B cell (primary cell): ENCODE data around the gene TMEM108. TPM values are rescaled to one million over a fixed set of nuclear protein-coding genes. Genes with fewer than 3 reads are reported as not detected.

Experiments
- ATAC-seq: fragments of 200-7000 bp; cut with Tn5 transposase; one replicate; pipeline ENCODE4 v1.10.0; 2021; ENCODE audit warnings: low read depth, mild to moderate bottlenecking, moderate number of reproducible peaks, moderate library complexity
- CTCF ChIA-PET: fragments of 350-600 bp; sonication (Branson Sonifier 250); formaldehyde crosslinking; loops from one replicate; lab custom pipeline; 2021; ENCODE audit warnings: antibody characterized with exemption, inconsistent platforms; lab: Charles Lee
- POLR2A ChIA-PET: fragments of 350-600 bp; sonication (Branson Sonifier 250); formaldehyde crosslinking; loops from one replicate; lab custom pipeline; 2021; ENCODE audit warnings: antibody characterized with exemption; lab: Charles Lee
- DNase-seq: peaks from one replicate; pipeline ENCODE4 v3.0.0; 2013
- H2AFZ ChIP-seq: 2 replicates; pipeline ENCODE4 v1.6.1; 2012; ENCODE audit warnings: mild to moderate bottlenecking, low read depth, low read length; ENCODE audit not compliant: insufficient read depth, poor library complexity, severe bottlenecking
- H3K27ac ChIP-seq, 2 donors: 1 replicate in 1 of 2; 2 replicates in 1 of 2; pipeline ENCODE4 v1.5.1; 2012 to 2013; ENCODE audit warnings: low read length in 2 of 2, mild to moderate bottlenecking in 2 of 2, moderate library complexity in 1 of 2
- H3K27me3 ChIP-seq, 4 experiments: fragments of 200-600 bp in 1 of 4; sonication (generic) in 1 of 4; replicated peaks in 1 of 4; 1 replicate in 2 of 4; 2 replicates in 2 of 4; pipeline versions ENCODE4 v1.6.1 to v1.7.0; 2013 to 2016; ENCODE audit warnings: low read length in 3 of 4, mild to moderate bottlenecking in 2 of 4, mixed read lengths in 1 of 4, moderate library complexity in 1 of 4; ENCODE audit not compliant: insufficient read depth in 4 of 4, control insufficient read depth in 3 of 4; ENCODE audit errors: control extremely low read depth in 1 of 4
- H3K36me3 ChIP-seq, 2 experiments: replicated peaks in 1 of 2; 1 replicate in 1 of 2; 2 replicates in 1 of 2; pipeline versions ENCODE4 v1.6.1 to v1.7.1; 2013; ENCODE audit warnings: low read length in 1 of 2; ENCODE audit not compliant: insufficient read depth in 2 of 2, control insufficient read depth in 1 of 2; ENCODE audit errors: control extremely low read depth in 1 of 2, extremely low read depth in 1 of 2
- H3K4me1 ChIP-seq, 2 donors: fragments of 200-600 bp in 1 of 2; sonication (generic) in 1 of 2; 1 replicate in 1 of 2; 2 replicates in 1 of 2; pipeline versions ENCODE4 v1.5.1 to v1.6.1; 2013 to 2017; ENCODE audit warnings: low read length in 2 of 2; ENCODE audit not compliant: control insufficient read depth in 2 of 2, insufficient read depth in 2 of 2
- H3K4me2 ChIP-seq: replicated peaks from 2 replicates; pipeline ENCODE3; 2012; ENCODE audit warnings: mild to moderate bottlenecking, low read depth, low read length; ENCODE audit not compliant: poor library complexity, severe bottlenecking
- H3K4me3 ChIP-seq, 5 experiments: fragments of 200-600 bp in 1 of 5; sonication (generic) in 1 of 5; 1 replicate in 3 of 5; 2 replicates in 2 of 5; pipeline versions ENCODE4 v1.5.1 to v1.7.0; 2011 to 2016; ENCODE audit warnings: low read length in 4 of 5, mild to moderate bottlenecking in 4 of 5, low read depth in 2 of 5, control low read depth in 1 of 5, moderate library complexity in 1 of 5; ENCODE audit not compliant: insufficient read depth in 1 of 5; ENCODE audit errors: control extremely low read depth in 1 of 5, extremely low read depth in 1 of 5
- H3K79me2 ChIP-seq: fragments of 200-600 bp; sonication (generic); one replicate; pipeline ENCODE4 v1.6.0; 2016; ENCODE audit warnings: low read length; ENCODE audit not compliant: control insufficient read depth, insufficient read depth
- H3K9ac ChIP-seq: fragments of 200-600 bp; sonication (generic); 2 replicates; pipeline ENCODE4 v1.6.1; 2017; ENCODE audit warnings: mild to moderate bottlenecking, low read length, moderate library complexity
- H3K9me3 ChIP-seq, 3 donors: one replicate each; pipeline versions ENCODE4 v1.6.1 to v1.7.1; 2013; ENCODE audit warnings: low read length in 2 of 3; ENCODE audit not compliant: control insufficient read depth in 2 of 3, insufficient read depth in 1 of 3; ENCODE audit errors: control extremely low read depth in 1 of 3
- H4K20me1 ChIP-seq: 2 replicates; pipeline ENCODE4 v1.6.0; 2012; ENCODE audit warnings: mild to moderate bottlenecking, low read length; ENCODE audit not compliant: insufficient read depth, control insufficient read depth, poor library complexity, severe bottlenecking
- H3K27ac Mint-ChIP-seq: one replicate; pipeline ENCODE4 v1.8.0; 2021; ENCODE audit warnings: mixed read lengths
- H3K27me3 Mint-ChIP-seq: one replicate; pipeline ENCODE4 v1.8.0; 2021; ENCODE audit warnings: mixed read lengths
- H3K4me1 Mint-ChIP-seq: one replicate; pipeline ENCODE4 v1.8.0; 2021; ENCODE audit warnings: mixed read lengths
- H3K4me3 Mint-ChIP-seq: one replicate; pipeline ENCODE4 v1.8.0; 2021; ENCODE audit warnings: mixed read lengths
- H3K9me3 Mint-ChIP-seq: one replicate; pipeline ENCODE4 v1.8.0; 2022; ENCODE audit warnings: mixed read lengths; ENCODE audit not compliant: insufficient read depth
- CTCF ChIP-seq: fragments of 200-600 bp; IDR thresholded peaks from one replicate; pipeline ENCODE4 v1.8.0; 2022; ENCODE audit warnings: antibody characterized with exemption, mild to moderate bottlenecking
- EZH2 ChIP-seq: IDR thresholded peaks from 2 replicates; pipeline ENCODE4 v1.6.1; 2012; ENCODE audit warnings: borderline replicate concordance, low read depth, mild to moderate bottlenecking, moderate library complexity, low read length; ENCODE audit not compliant: insufficient read depth, poor library complexity, severe bottlenecking
- whole genome bisulfite sequencing: methylation state at CpG from one replicate; pipeline ENCODE4 v1.1.5; 2013; ENCODE audit warnings: missing lambda C conversion rate; ENCODE audit not compliant: insufficient coverage; 5-methylcytosine and 5-hydroxymethylcytosine counted together
- intact Hi-C: fragments of 100-400 bp; cut with micrococcal nuclease; formaldehyde crosslinking; loops from one replicate; pipeline ENCODE4 v1.10.0; 2022
- polyA plus RNA-seq: library from polyadenylated mRNA; depleted of rRNA; stranded (reverse); fragments of >200 nt; gene quantifications from 2 replicates; pipeline ENCODE4 v1.2.3, GENCODE V29; 2012
- total RNA-seq, 2 donors: library from RNA; stranded (reverse); fragments of 120-200 nt in 1 of 2; gene quantifications; 1 replicate in 1 of 2; 2 replicates in 1 of 2; pipeline versions ENCODE4 v1.2.3 to v1.2.4, GENCODE V29; 2013 to 2022

TMEM108 gene
- total and polyA plus RNA-seq, 2 donors (not counting 1 experiment from before 2014, with no cell fraction given), result not detected

GRCh38 chr3:133418361-133418760 lies 380.2 kb downstream of the TMEM108 start:
- Mint-ChIP-seq H3K9me3 (no peaks in the 10 kb centered on the region), H3K4me1 (peaks cover 2% of the 10 kb centered on the region), H3K27ac (no peak overlapping the region), H3K4me3 (no peak overlapping the region), H3K27me3 (no peaks in the 10 kb centered on the region)
- ATAC-seq (no peak), DNase-seq (no peak)
- Histone ChIP-seq H3K4me1 (peaks cover 0 to 4% of the 10 kb centered on the region in 2 donors), H3K79me2 (no peaks in the 10 kb centered on the region), H3K4me3 (no peak overlapping the region), H2AFZ (no peak overlapping the region), H4K20me1 (no peaks in the 10 kb centered on the region), H3K36me3 (no peaks in the 10 kb centered on the region), H3K9ac (no peak overlapping the region), H3K9me3 (no peaks in the 10 kb centered on the region), H3K27me3 (peaks cover 0 to 12% (median 5%) of the 10 kb centered on the region in 4 experiments), H3K4me2 (no peak overlapping the region), H3K27ac (no peak overlapping the region)
- no peak for TF ChIP-seq EZH2
- no peak for TF ChIP-seq CTCF
- intact Hi-C loops, result no loop called here
- WGBS, result 94% methylated on average over 7 of the region's 7 CpGs
- ChIA-PET POLR2A (no interaction called here), CTCF (interaction anchor here (0.6 kb wide), 1 partner anchor 161 kb away, joined by 3 read pairs; no protein-coding TSS in a partner anchor)

- TF ChIP-seq EZH2, result no peak
- no peak for TF ChIP-seq CTCF
- Mint-ChIP-seq H3K4me1 (peaks cover 5% of the 10 kb centered on the region), H3K4me3 (no peak overlapping the region), H3K9me3 (no peaks in the 10 kb centered on the region), H3K27me3 (no peaks in the 10 kb centered on the region), H3K27ac (no peak overlapping the region)
- ChIA-PET POLR2A (no interaction called here), CTCF (interaction anchor here (1.0 kb wide), 1 partner anchor 8 kb away, joined by 3 read pairs; no protein-coding TSS in a partner anchor)
- H3K4me2 ChIP-seq, result no peak overlapping the region
- H3K36me3 ChIP-seq, result no peaks in the 10 kb centered on the region
- H3K79me2 ChIP-seq, result no peaks in the 10 kb centered on the region
- H3K27me3 ChIP-seq, result peaks cover 0 to 12% (median 5%) of the 10 kb centered on the region in 4 experiments
- no peak overlapping the region for H3K27ac ChIP-seq
- ATAC-seq (no peak), DNase-seq (no peak)
- no peaks in the 10 kb centered on the region for H4K20me1 ChIP-seq
- peaks cover 0 to 13% of the 10 kb centered on the region in 2 donors for H3K4me1 ChIP-seq
- H3K9me3 ChIP-seq, result no peaks in the 10 kb centered on the region
- intact Hi-C loops, result no loop called here
- H2AFZ ChIP-seq, result no peak overlapping the region
- WGBS, result 97% methylated on average over 10 of the region's 15 CpGs
- no peak overlapping the region for H3K4me3 ChIP-seq
- H3K9ac ChIP-seq, result no peak overlapping the region
Observed at GRCh38 chr3:133419151-133419909, 381.1 kb downstream of the TMEM108 start.
